ENCODE measurements around the gene RGS17.

DNA sequence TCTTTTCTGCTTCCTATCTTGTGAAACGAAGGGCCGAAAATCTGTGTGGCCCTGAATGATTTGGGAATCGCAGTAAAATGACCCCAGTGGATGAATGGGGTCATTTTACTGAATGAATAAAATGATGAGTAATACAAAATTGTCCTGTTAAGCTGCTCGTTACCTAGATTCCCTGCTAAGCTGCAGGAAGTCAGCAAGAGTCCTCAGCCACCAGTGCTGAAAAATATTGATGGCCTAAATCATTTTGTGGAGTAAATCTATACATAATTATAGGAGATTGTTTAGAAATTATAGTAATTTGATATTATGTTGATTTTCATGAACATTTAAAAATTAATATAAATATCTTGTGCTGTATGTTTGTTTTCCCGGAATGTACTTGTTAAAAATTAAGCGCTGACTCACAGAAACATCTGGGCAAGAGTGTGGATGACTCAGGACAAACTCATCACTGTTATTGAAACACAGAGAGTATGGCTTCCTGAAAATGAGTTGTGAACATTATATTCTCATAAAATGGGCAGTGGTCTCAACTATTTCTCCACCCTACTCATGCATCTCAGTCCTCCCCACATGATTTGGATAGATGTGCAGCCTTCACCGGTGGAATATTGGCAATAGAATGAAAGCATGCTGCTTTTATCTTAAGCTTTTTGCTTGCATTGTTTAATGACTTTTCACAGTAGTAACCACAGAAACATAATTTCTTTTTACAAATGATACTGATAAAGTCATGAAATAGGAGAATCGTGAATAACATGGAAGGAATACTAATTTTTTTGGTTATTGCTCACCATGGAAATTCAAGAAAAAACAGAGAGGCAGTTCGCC lies 36.2 kb upstream of the RGS17 start:
- TF ChIP-seq, protein P1, sequence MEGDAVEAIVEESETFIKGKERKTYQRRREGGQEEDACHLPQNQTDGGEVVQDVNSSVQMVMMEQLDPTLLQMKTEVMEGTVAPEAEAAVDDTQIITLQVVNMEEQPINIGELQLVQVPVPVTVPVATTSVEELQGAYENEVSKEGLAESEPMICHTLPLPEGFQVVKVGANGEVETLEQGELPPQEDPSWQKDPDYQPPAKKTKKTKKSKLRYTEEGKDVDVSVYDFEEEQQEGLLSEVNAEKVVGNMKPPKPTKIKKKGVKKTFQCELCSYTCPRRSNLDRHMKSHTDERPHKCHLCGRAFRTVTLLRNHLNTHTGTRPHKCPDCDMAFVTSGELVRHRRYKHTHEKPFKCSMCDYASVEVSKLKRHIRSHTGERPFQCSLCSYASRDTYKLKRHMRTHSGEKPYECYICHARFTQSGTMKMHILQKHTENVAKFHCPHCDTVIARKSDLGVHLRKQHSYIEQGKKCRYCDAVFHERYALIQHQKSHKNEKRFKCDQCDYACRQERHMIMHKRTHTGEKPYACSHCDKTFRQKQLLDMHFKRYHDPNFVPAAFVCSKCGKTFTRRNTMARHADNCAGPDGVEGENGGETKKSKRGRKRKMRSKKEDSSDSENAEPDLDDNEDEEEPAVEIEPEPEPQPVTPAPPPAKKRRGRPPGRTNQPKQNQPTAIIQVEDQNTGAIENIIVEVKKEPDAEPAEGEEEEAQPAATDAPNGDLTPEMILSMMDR (IDR thresholded peaks at IDR 0.05; ENCODE audit: low read depth, low read length): no peak
- no peak for TF ChIP-seq EZH2phosphoT487 (IDR thresholded peaks at IDR 0.05; ENCODE audit: low read depth)
